HG02678 (cell line): ENCODE results near the gene EML3.
"Not testable (repeated sequence)": the region's sequence is repeated elsewhere in the genome, so short reads cannot be mapped to it uniquely, and the experiment has no call there.

Experiments
- ATAC-seq: cut with Tn5 transposase; IDR thresholded peaks from one replicate; pipeline ENCODE4 v1.9.1; 2021; ENCODE audit warnings: mild to moderate bottlenecking, moderate library complexity; ENCODE audit not compliant: unreplicated experiment

EML3 gene

GRCh38 chr11:62621567-62622470 lies 9.2 kb upstream of the EML3 start, which contains the start of gene B3GAT3:
B3GAT3 (minus strand) TSS chr11:62621986; CDS start chr11:62621947, 39 bp downstream.
- peak; percentile 96 for ATAC-seq

- no peak for ATAC-seq
Measured at GRCh38 chr11:62621027-62621566, 8.5 kb upstream of the EML3 start.

DNA sequence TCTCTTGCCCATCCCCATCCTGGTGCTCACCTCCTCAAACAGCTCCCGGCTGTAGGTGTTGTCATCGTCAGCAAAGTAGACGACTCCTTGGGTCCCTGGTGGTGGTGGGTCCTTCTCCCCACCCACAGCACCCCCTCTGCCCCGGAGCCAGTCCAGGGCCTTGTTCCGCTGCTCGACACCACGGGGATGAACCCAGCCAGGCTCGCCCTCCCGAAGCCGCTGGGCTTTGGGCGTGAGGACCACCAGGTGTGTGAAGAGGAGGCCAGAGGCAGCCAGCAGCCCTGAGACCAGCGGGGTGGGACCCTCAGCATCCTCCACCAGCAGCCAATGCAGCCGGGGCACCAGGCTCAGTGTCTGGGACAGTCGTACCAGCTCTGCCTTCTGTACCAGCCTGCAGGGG lies 4.4 kb upstream of the EML3 start:
- not testable (repeated sequence) for ATAC-seq

GRCh38 chr11:62615521-62615920 lies 2.9 kb upstream of the EML3 start:
- no peak for ATAC-seq

DNA sequence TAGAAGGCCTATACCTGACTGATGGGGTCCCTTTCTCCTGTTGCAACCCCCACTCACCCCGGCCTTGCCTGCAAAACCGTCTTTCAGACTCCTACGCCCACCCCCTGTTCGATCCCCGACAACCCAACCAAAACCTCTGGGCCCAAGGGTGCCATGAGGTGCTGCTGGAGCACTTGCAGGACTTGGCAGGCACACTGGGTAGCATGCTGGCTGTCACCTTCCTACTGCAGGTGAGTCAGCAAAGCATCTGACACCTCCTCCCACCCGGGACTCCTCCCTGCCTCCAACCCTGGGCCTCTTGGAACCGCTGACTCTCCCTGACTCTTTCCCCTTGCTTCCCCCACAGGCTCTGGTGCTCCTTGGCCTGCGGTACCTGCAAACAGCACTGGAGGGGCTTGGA lies 1.7 kb upstream of the EML3 start:
- no peak for ATAC-seq

DNA sequence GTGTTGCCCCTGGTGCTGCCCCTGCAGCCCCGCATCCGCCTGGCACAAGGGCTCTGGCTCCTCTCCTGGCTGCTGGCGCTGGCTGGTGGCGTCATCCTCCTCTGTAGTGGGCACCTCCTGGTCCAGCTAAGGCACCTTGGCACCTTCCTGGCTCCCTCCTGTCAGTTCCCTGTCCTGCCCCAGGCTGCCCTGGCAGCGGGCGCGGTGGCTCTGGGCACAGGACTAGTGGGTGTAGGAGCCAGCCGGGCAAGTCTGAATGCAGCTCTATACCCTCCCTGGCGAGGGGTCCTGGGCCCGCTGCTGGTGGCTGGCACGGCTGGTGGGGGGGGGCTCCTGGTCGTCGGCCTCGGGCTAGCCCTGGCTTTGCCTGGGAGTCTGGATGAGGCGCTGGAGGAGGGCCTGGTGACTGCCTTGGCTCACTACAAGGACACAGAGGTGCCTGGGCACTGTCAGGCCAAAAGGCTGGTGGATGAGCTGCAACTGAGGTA lies 760 bp upstream of the EML3 start:
- ATAC-seq = no peak

GRCh38 chr11:62611705-62612365 lies 740 bp downstream of the EML3 start:
- ATAC-seq = peak; percentile 20

- no peak for ATAC-seq
Measured at GRCh38 chr11:62610814-62611704, 1.5 kb downstream of the EML3 start.

- no peak for ATAC-seq
Measured at GRCh38 chr11:62610403-62610802, 2.2 kb downstream of the EML3 start.

DNA sequence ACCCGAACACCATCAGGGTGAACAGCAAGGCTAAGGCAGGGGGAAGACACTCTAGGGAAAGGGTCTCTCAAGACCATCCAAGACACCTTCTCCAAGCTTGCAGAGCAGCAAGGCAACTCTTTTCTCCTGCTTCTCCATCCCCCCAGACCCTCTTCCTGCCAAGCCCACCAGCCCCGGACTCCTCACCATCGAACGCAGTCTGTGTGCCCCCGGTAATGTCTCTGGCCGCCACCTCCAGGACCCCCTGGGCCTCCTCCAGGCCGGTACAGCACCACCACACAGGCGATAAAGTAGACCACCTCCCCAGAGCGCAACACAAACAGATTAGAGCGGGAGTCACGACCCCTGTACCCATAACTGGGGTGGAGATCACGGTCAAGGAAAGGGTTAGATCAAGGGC lies 3.8 kb downstream of the EML3 start:
- no peak for ATAC-seq

DNA sequence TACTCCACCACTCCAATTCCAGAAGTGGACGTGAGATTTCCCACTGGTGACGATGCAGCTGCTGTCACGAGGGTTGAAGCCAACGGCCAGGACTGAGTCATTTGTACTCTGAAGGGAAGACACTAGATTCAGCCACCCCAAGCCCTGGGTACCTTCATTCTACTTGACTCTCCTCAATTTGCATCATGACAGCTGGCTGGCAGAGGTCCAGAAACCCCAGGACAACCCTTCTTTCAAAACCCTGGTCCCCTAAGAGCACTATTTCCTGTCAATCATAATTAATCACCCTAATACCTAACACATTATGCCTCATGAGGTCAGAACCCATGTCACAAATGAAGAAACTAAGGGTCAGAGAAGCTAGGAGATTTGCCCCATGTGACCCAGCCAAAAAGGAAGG lies 4.9 kb downstream of the EML3 start:
- no peak for ATAC-seq

DNA sequence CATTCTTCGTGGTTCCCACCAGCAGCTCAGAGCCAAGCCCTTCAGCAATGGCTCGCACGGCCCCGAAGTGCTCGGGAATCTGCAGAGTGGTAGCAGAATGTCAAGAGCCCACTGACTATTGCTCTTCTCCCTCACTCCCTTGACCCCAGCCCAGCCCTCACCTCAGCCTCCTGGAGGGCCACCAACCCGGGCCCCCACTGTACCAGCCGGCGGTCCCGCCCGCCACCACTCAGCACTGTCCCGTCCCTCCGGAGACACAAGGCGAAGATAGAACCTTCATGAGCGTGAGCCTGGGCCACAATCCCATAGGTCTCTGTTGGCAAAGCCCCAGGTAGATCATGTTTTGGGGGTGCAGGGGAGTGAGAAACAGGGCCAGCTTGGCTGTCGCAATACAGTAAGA lies 6.7 kb downstream of the EML3 start:
- ATAC-seq = no peak

DNA sequence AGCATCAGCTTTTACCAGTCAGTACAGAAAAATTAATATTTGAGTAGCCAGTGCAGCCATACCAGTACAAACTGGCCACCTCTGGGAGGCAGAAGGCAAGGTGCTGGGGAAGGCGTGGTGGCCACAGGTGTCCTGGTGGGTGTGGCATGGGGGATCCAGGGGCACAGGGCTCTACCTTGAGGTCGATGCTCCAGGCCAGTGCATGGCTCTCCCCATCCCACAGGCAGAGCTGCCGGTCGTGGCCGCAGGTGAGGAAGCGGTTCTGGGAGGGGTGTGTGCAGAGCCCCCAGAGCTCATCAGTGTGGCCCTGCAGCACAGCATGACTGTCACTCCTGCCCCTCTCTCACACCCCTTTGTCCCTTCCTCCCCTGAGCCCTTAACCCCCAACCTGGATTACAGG lies 7.1 kb downstream of the EML3 start:
- ATAC-seq = no peak

DNA sequence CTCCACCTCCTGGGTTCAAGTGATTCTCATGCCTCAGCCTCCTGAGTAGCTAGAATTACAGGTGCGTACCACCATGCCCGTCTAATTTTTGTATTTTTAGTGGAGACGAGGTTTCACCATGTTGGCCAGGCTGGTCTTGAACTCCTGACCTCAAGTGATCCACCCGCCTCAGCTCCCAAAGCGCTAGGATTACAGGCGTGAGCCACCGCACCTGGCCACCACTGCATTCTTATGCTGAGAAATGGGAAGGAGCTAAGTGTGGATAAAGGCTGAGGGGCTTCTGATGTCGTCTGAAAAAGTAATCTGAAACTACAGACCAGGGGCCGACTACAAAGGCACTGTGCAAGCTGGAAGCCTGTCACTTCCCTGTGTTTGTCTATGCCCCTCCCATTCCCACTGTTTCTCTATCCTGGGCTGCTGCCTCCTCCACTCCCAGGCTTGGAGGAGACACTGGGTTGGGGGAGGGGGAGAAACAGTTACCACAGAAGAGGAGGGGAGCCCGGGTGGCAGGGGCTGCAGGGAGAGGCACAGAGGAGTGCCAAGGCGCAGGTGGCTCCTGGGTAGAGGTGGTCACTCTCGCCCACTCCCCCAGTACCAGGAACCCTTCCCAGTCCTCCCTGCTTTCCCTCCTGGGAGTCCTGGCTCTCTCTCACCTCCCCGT lies 8.0 kb downstream of the EML3 start:
- no peak for ATAC-seq

GRCh38 chr11:62603776-62604299 lies 8.7 kb downstream of the EML3 start:
- ATAC-seq = no peak

- no peak for ATAC-seq
Measured at GRCh38 chr11:62603072-62603408, 9.5 kb downstream of the EML3 start.

DNA sequence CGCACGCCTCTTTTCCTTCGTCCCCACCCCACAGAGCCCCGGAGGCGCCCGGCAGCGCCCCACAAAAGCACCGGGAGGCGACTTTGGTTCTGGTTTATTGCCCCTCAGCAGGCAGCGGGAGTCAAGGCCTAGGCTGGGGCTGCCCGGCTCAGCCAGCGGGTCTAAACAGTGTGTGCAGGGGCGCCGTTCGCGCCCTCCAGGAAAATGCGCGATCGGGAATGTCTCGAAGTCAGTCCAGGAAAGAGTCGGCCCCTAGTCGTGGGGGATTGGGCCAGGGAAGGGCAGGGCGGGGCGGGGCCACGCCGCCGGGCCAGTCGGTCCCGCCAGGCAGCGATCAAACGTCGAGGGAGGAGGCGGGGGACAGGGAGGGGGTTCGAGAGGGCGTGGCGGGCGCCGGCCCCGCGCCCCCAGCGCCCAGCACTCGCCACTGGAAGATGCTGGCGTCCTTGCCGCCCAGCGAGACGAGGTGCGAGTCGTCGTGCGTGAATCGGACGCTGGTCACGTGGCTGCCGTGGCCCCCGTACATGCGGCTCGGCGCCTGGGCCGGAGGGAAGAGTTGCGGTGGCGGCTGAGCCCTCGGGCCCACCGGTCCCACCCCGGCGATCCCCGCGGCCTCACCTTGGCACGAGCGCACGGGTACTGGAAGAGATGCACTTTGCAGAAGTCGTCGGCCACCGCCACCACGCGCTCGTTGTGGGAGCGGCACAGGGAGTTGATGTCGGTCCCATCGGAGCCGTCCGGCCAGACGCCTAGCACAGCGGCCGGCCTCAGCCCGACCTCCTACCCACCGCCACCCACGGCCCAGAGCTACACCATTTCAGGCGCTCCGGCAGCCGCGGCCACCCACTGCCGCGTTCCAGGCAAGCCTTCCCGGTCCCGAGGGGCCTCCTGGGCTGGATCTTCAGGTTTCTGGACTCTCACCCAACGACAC lies 10.2 kb downstream of the EML3 start:
- ATAC-seq = peak; percentile 1

DNA sequence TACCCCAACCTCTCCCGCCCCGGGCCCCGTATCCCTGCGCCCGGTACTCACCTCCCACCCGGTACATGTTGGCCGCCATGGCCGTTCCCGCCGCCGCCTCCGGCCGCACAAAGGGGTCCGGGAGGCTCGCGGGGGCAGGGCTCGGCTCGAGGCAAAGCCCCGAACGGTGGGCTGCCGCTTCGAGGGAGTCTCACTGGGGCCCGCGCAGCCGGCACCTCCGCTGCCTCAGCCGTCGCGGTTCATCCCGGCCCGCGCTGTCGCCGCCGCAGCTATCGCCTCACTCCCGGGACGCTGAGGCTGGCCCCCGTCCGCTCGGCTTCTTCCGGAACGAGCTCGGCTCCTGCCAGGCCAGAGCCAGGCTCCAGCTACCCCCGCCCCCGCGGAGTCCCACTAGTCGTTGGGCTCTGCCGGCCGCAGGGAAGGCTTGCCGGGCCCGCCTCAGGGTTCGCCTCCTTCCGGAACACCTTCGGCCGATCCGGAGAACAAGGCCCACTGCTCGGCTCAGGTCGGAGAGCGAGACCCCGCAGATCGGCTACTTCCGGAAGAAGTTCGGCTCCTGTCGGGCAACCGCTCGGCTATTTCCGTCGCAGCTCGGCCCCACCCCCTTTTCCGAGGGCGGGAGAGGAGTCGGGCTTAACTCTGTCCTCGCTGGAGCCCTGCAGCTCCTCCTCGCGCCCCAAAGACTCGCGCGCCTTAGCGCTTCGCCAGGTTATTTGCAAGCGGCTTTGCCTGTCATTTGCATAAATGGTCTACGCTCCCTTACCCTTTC lies 11.0 kb downstream of the EML3 start, which contains the start of gene MTA2:
TSS of gene MTA2 (minus strand) at position 494 of the 769 bp plus-strand sequence. CDS start at position 79, 415 bp downstream.
- ATAC-seq = peak; percentile 75
